AG04449 (cell line): Measurements from ENCODE around the gene TEKT1.

Source experiments
- CTCF ChIA-PET: fragments of 350-600 bp; formaldehyde crosslinking; extraction: SDS; loops from one replicate; lab custom pipeline; 2021; ENCODE audit warnings: antibody characterized with exemption; lab: Yijun Ruan, JAX
- POLR2A ChIA-PET: fragments of 400-600, 350-600 bp; formaldehyde crosslinking; extraction: SDS; loops from one replicate; lab custom pipeline; 2020; ENCODE audit warnings: antibody characterized with exemption, inconsistent platforms; lab: Yijun Ruan, JAX
- DNase-seq: peaks from one replicate; pipeline ENCODE4 v3.0.0-alpha.2; 2010; ENCODE audit warnings: low read depth, low spot score
- H3K4me3 ChIP-seq: 2 replicates; pipeline ENCODE4 v1.5.1; 2011; ENCODE audit warnings: low read depth, mild to moderate bottlenecking, control low read depth, low read length
- TF ChIP-seq, protein P1 (sequence below): IDR thresholded peaks from one replicate; pipeline ENCODE4 v1.5.1; 2011; ENCODE audit warnings: mild to moderate bottlenecking, moderate library complexity, low read length, control low read depth, inconsistent platforms; ENCODE audit not compliant: insufficient read depth; ENCODE audit errors: missing control alignments

Gene TEKT1

DNA sequence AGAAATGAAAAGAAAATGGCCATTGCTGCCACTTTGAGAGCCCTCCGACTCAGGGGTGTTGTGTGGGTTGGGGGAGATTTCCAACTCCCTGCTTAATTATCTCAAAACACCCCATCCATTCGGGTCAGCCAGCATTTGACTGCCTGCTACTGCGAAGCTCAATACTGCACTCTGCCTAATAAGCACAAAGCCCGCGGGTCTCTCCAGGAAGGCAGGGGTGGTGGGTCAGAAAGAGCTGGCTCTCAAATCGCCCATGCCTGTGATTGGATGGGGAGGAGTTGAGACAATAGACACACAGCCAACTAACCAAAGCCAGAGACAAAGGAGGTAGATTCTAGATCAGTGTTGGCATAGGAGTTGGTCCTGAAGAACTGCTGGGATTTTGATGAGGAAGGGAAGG lies 78.0 kb downstream of the TEKT1 start:
- H3K4me3 ChIP-seq, result no peak overlapping the region
- DNase-seq, result no peak
- POLR2A ChIA-PET, result no interaction called here
- TF ChIP-seq, protein P1, sequence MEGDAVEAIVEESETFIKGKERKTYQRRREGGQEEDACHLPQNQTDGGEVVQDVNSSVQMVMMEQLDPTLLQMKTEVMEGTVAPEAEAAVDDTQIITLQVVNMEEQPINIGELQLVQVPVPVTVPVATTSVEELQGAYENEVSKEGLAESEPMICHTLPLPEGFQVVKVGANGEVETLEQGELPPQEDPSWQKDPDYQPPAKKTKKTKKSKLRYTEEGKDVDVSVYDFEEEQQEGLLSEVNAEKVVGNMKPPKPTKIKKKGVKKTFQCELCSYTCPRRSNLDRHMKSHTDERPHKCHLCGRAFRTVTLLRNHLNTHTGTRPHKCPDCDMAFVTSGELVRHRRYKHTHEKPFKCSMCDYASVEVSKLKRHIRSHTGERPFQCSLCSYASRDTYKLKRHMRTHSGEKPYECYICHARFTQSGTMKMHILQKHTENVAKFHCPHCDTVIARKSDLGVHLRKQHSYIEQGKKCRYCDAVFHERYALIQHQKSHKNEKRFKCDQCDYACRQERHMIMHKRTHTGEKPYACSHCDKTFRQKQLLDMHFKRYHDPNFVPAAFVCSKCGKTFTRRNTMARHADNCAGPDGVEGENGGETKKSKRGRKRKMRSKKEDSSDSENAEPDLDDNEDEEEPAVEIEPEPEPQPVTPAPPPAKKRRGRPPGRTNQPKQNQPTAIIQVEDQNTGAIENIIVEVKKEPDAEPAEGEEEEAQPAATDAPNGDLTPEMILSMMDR, result no peak
- CTCF ChIA-PET, result interaction anchor here (4.9 kb wide), 1 partner anchor 90 kb away, joined by 31 read pairs; no protein-coding TSS in a partner anchor

DNA sequence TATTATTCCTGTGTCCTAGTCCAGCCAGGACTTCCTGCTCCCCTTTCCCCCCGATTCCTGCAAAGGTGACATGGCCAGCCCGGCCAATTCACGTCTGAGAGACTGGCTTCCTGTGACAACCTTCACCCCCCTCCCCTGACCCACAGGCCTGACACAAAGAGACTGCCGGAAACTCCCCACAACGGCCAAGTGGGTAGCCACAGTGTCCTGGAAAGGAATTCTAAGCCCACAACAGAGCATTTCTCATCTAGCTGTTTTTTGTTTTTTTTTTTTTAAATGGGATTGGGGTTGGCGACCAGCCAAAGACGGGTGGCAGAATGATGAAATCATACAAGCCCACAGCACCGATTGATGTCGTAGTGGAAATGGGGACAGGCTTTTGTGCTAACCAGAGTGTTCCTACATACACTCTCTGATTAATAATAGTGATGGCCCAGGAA lies 78.5 kb downstream of the TEKT1 start:
- peak; percentile 71 for DNase-seq
- CTCF ChIA-PET, result interaction anchor here (4.9 kb wide), 1 partner anchor 90 kb away, joined by 31 read pairs; no protein-coding TSS in a partner anchor
- H3K4me3 ChIP-seq, result peak overlapping the region; percentile 9; the same call in 1 of the 2 replicates
- TF ChIP-seq, protein P1, result no peak
- POLR2A ChIA-PET, result no interaction called here

DNA sequence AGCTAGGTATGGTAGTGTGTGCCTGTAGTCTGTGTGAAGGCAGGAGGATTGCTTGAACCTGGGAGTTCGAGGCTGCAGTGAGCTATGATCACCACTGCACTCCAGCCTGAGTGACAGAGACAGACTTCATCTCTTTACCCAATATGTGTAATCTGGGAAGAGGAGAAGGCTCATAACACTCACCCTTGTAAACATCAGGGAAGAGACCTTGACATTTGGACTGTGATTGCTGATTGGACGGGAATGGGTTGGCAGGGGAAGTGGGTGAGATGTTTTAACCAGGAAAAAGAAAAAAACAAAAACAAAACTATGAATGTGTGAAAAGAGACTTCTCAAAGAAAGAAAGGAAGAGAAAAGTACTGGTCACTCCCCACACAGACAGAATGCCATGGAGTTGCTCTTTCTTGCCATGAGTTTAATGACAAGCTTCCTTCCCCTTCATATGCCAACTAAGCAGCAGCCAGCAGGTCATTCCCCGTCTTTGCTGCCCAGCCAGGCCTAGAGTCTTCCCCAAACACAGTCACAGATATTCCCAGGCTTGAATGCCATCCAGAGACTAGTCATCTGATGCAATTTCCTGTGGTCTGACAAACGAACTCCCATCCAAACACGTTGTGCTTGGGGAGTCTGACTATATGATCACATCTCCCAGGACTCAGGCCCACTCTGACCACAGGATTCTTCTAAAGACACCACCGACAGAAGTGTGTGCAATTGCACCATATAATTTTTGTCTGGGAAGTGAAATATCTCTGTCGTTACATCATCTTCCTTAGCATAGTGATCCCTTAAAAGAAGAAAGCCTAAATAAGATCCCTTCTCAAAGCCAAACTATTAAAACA lies 79.2 kb downstream of the TEKT1 start:
- DNase-seq, result peak; percentile 100
- CTCF ChIA-PET, result interaction anchor here (0.6 to 4.9 kb wide), 7 partner anchors 31 to 280 kb away, joined by 3 to 31 read pairs (median 3); partner anchors contain the start of gene BCL6B
- TF ChIP-seq, protein P1, result no peak
- POLR2A ChIA-PET, result interaction anchor here (0.7 kb wide), 1 partner anchor 151 kb away, joined by 3 read pairs; no protein-coding TSS in a partner anchor
- peak overlapping the region; percentile 9; the same call in 1 of the 2 replicates for H3K4me3 ChIP-seq

DNA sequence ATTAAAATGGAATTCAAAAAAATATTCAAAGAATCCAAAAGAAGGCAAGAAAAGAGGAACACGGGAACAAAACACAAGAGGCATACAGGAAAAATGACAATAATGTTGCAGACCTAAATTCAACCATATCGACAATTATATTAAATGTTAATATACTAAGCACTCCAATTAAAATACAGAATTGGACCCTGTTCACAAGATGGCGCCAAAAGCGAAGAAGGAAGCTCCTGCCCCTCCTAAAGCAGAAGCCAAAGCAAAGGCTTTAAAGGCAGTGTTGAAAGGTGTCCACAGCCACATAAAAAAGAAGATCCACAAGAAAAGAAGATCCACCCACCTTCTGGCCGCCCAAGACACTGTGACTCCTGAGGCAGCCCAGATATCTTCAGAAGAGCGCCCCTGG lies 82.0 kb downstream of the TEKT1 start:
- H3K4me3 ChIP-seq, result no peak overlapping the region
- ChIA-PET CTCF (interaction anchor here (0.6 to 4.9 kb wide), 7 partner anchors 83 to 273 kb away, joined by 3 to 31 read pairs (median 4); partner anchors contain the start of gene BCL6B), POLR2A (no interaction called here)
- no peak for DNase-seq
- TF ChIP-seq, protein P1, result no peak

DNA sequence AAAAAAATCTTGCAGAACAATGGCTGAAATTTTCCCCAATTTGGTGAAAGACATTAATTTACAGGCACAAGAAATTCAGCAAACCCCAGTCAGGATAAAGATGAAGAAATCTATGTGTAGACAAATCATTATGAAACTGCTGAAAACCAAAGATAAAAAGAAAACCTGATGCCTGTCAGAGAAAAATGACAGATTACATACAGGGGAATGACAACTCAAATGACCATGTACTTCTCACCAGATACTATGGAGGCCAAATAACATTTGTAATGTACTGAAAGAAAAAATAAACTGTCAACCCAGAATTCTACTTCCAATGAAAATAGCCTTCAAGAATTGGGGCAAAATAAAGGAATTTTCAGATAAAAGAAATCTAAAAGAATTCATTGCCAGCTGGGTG lies 82.9 kb downstream of the TEKT1 start:
- H3K4me3 ChIP-seq, result no peak overlapping the region
- no peak for DNase-seq
- TF ChIP-seq, protein P1, result no peak
- POLR2A ChIA-PET, result no interaction called here
- CTCF ChIA-PET, result interaction anchor here (1.0 to 4.9 kb wide), 3 partner anchors 16 to 94 kb away, joined by 3 to 31 read pairs (median 3); no protein-coding TSS in a partner anchor
